HepG2 (cell line): ENCODE results near the gene BCL6B. TPM values are rescaled to one million over a fixed set of nuclear protein-coding genes. Genes with fewer than 3 reads are reported as not detected.

Experiments
- CBX5 ChIP-seq: sonication (generic); formaldehyde crosslinking; IDR thresholded peaks from 2 replicates; pipeline ENCODE4 v1.4.0; 2020; ENCODE audit warnings: missing genetic modification reagents, borderline replicate concordance
- CREM ChIP-seq, 2 experiments: sonication (generic) in 1 of 2; formaldehyde crosslinking in 1 of 2; IDR thresholded peaks; 2 replicates each; pipeline versions ENCODE4 v1.4.0 to v1.6.1; 2016 to 2020; ENCODE audit warnings: antibody characterized with exemption in 1 of 2, mild to moderate bottlenecking in 1 of 2, missing genetic modification reagents in 1 of 2
- E2F1 ChIP-seq: sonication (generic); formaldehyde crosslinking; IDR thresholded peaks from 2 replicates; pipeline ENCODE4 v1.5.0; 2020; ENCODE audit warnings: missing genetic modification reagents
- KLF12 ChIP-seq: sonication (generic); formaldehyde crosslinking; IDR thresholded peaks from 2 replicates; pipeline ENCODE4 v1.4.0; 2020; ENCODE audit warnings: missing genetic modification reagents, borderline replicate concordance
- LCORL ChIP-seq, 2 experiments: fragments of 450-650 bp in 1 of 2; sonication (generic) in 1 of 2; formaldehyde crosslinking in 1 of 2; IDR thresholded peaks; 2 replicates each; pipeline versions ENCODE4 v1.5.0 to v1.6.1; 2017 to 2020; ENCODE audit warnings: antibody characterized with exemption in 1 of 2, missing genetic modification reagents in 1 of 2
- MEIS1 ChIP-seq: sonication (generic); formaldehyde crosslinking; IDR thresholded peaks from 2 replicates; pipeline ENCODE4 v1.9.0; 2021; ENCODE audit warnings: mild to moderate bottlenecking, missing genetic modification reagents, moderate library complexity, borderline replicate concordance
- NFIB ChIP-seq: sonication (generic); formaldehyde crosslinking; IDR thresholded peaks from 2 replicates; pipeline ENCODE4 v1.9.0; 2021; ENCODE audit warnings: missing genetic modification reagents, mild to moderate bottlenecking, borderline replicate concordance
- NFYB ChIP-seq: sonication (generic); formaldehyde crosslinking; IDR thresholded peaks from 2 replicates; pipeline ENCODE4 v1.4.0; 2020; ENCODE audit warnings: missing genetic modification reagents
- POLR2A ChIP-seq, 2 experiments: IDR thresholded peaks; 2 replicates each; pipeline ENCODE4 v1.6.1; 2011; ENCODE audit warnings: low read depth in 2 of 2, low read length in 2 of 2, mild to moderate bottlenecking in 1 of 2, moderate library complexity in 1 of 2; ENCODE audit not compliant: insufficient read depth in 1 of 2
- PRDM15 ChIP-seq: sonication (generic); formaldehyde crosslinking; IDR thresholded peaks from 2 replicates; pipeline ENCODE4 v1.4.0; 2020; ENCODE audit warnings: missing genetic modification reagents
- SOX13 ChIP-seq, 3 experiments: fragments of 450-650 bp in 1 of 3; sonication (generic) in 1 of 3; formaldehyde crosslinking in 1 of 3; IDR thresholded peaks in 2 of 3; conservative IDR thresholded peaks in 1 of 3; 2 replicates each; pipeline versions ENCODE4 v1.5.0 to v1.6.1; 2016 to 2020; ENCODE audit warnings: antibody characterized with exemption in 1 of 3, mild to moderate bottlenecking in 1 of 3, missing compliant biosample characterization in 1 of 3, missing genetic modification reagents in 1 of 3, moderate library complexity in 1 of 3
- SRF ChIP-seq: IDR thresholded peaks from 2 replicates; pipeline ENCODE4 v1.6.1; 2011; ENCODE audit warnings: mild to moderate bottlenecking, low read depth, low read length, moderate library complexity
- ZBTB21 ChIP-seq: sonication (generic); formaldehyde crosslinking; IDR thresholded peaks from 2 replicates; pipeline ENCODE4 v1.4.0; 2020; ENCODE audit warnings: missing genetic modification reagents
- ZBTB42 ChIP-seq: sonication (generic); formaldehyde crosslinking; IDR thresholded peaks from 2 replicates; pipeline ENCODE4 v1.5.0; 2020; ENCODE audit warnings: mild to moderate bottlenecking, missing genetic modification reagents
- ZFP41 ChIP-seq: sonication (generic); formaldehyde crosslinking; IDR thresholded peaks from 2 replicates; pipeline ENCODE4 v1.4.0; 2020; ENCODE audit warnings: mild to moderate bottlenecking, missing genetic modification reagents, borderline replicate concordance
- ZNF205 ChIP-seq: IDR thresholded peaks from 2 replicates; pipeline ENCODE4 v1.6.1; 2018; ENCODE audit warnings: missing biosample characterization, missing genetic modification reagents
- ZNF431 ChIP-seq: sonication (generic); formaldehyde crosslinking; IDR thresholded peaks from 2 replicates; pipeline ENCODE4 v1.9.0; 2022; ENCODE audit warnings: missing genetic modification reagents, low read depth, mild to moderate bottlenecking, borderline replicate concordance
- ZNF484 ChIP-seq: sonication (generic); formaldehyde crosslinking; IDR thresholded peaks from 2 replicates; pipeline ENCODE4 v1.5.1; 2020; ENCODE audit warnings: mild to moderate bottlenecking, low read depth, missing genetic modification reagents, borderline replicate concordance
- ZNF550 ChIP-seq: sonication (generic); formaldehyde crosslinking; IDR thresholded peaks from 2 replicates; pipeline ENCODE4 v1.4.0; 2020; ENCODE audit warnings: mild to moderate bottlenecking, missing genetic modification reagents, borderline replicate concordance
- ZNF580 ChIP-seq: IDR thresholded peaks from 2 replicates; pipeline ENCODE4 v1.6.1; 2016; ENCODE audit warnings: low read depth, borderline replicate concordance
- ZNF619 ChIP-seq: sonication (generic); formaldehyde crosslinking; IDR thresholded peaks from 2 replicates; pipeline ENCODE4 v1.4.0; 2020; ENCODE audit warnings: mild to moderate bottlenecking, missing genetic modification reagents
- polyA plus RNA-seq, 8 experiments: library from polyadenylated mRNA; depleted of rRNA in 3 of 8; stranded (reverse) in 7 of 8; unstranded in 1 of 8; fragments of >200 nt; fragmentation: Illumina TruSeq in 4 of 8; extraction: Trizol in 4 of 8; gene quantifications; 2 replicates each; pipeline versions ENCODE4 v1.2.1 to v1.2.3, GENCODE V29; 2011 to 2016; ENCODE audit warnings: low read depth in 4 of 8, missing spikeins in 1 of 8, mixed read lengths in 1 of 8; ENCODE audit not compliant: insufficient read depth in 1 of 8
- total RNA-seq, 5 experiments: library from RNA; depleted of rRNA; stranded (reverse); fragments of >200 nt; fragmentation: Illumina TruSeq; extraction: Trizol; gene quantifications; 2 replicates each; pipeline ENCODE4 v1.2.3, GENCODE V29; 2016; ENCODE audit warnings: low read depth in 1 of 5
- TF ChIP-seq, protein P1 (sequence below): sonication (generic); formaldehyde crosslinking; IDR thresholded peaks from 2 replicates; pipeline ENCODE4 v1.4.0; 2020; ENCODE audit warnings: missing genetic modification reagents; ENCODE audit errors: not compliant biosample characterization

Gene BCL6B
- total and polyA plus RNA-seq, 2 of the 13 experiments (the other 11 are each of a cell fraction or from before 2014, with no cell fraction given): not detected

DNA sequence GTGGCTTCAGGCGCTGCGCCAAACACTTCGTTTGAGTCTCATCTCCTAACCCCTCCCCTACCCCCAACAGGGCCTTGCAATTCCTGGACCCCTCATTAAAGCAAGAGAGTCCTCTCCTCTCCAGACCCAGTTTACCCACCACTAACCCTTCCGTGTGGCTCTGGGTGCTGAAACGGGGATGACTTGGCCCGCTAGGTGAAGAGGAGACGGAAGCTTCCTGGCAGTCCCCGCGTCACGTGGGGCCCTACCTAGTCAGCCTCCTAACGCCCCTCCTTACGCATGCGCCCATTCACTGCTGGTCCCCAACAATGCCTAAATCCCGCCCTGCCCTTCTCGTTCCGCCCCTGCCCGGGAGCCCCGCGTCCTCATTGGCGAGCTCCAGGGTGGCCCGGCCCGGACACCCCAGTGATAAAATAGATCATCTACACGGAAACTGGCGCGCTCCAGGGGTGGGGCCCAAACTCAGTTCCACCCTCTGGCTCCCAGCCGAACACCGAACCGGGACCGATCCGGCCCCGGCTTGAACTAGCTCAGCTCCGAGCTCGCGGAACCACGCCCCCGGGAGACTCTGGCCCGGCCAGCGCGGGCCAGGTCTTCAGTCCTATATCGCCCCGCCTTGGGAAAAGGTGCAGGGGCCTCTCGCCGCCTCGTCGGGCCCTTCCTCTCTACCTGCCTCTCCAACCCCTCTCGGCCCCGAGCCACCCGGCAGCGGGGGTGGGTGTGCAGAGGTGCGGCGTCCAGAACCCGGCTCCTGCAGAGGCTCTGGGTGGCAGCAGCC, 12.9 kb downstream of the BCL6B start, which contains the start of gene SLC16A13 (continued):
- no peak for TF ChIP-seq ZNF484 (CRISPR knock-in tag)
- TF ChIP-seq, protein P1, sequence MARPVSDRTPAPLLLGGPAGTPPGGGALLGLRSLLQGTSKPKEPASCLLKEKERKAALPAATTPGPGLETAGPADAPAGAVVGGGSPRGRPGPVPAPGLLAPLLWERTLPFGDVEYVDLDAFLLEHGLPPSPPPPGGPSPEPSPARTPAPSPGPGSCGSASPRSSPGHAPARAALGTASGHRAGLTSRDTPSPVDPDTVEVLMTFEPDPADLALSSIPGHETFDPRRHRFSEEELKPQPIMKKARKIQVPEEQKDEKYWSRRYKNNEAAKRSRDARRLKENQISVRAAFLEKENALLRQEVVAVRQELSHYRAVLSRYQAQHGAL (CRISPR knock-in tag): no peak
- no peak for TF ChIP-seq SRF
- peak; percentile 35; the same call in 1 of the 2 replicates for TF ChIP-seq ZNF431 (CRISPR knock-in tag)
- 0 out of 2 replicates have a peak, but pooled peaks have one; percentile 73 for TF ChIP-seq ZNF619
- TF ChIP-seq PRDM15: peak; percentile 14; the same call in 1 of the 2 replicates
- TF ChIP-seq SOX13 (IDR thresholded peaks at IDR 0.05): no peak; the same call in 1 of the 2 replicates
- no peak; a peak in 1 of 4 replicates for TF ChIP-seq SOX13 (CRISPR knock-in tag; conservative IDR thresholded peaks at IDR 0.05 in 1 of 2, IDR thresholded peaks at IDR 0.05 in 1 of 2)
- no peak for TF ChIP-seq NFIB (CRISPR knock-in tag)
- TF ChIP-seq CREM (IDR thresholded peaks at IDR 0.05): no peak
- no peak for TF ChIP-seq CREM (CRISPR knock-in tag; IDR thresholded peaks at IDR 0.05)
- peak; percentile 74 for TF ChIP-seq E2F1
- no peak for TF ChIP-seq LCORL (IDR thresholded peaks at IDR 0.05)
- TF ChIP-seq LCORL (CRISPR knock-in tag; IDR thresholded peaks at IDR 0.05): peak; percentile 53
- TF ChIP-seq CBX5 (CRISPR knock-in tag): peak; percentile 23; the same call in 1 of the 2 replicates
- TF ChIP-seq ZBTB21: no peak
- peak; percentile 88; the same call in 1 of the 2 replicates for TF ChIP-seq MEIS1 (CRISPR knock-in tag)
- TF ChIP-seq ZNF580 (CRISPR knock-in tag): no peak; the same call in 1 of the 2 replicates
- TF ChIP-seq KLF12 (CRISPR knock-in tag): 0 out of 2 replicates have a peak, but pooled peaks have one; percentile 6
- TF ChIP-seq ZBTB42 (CRISPR knock-in tag): 0 out of 2 replicates have a peak, but pooled peaks have one; percentile 42
- TF ChIP-seq ZNF550 (CRISPR knock-in tag): no peak
- no peak for TF ChIP-seq ZFP41 (CRISPR knock-in tag)
- no peak for TF ChIP-seq ZNF205 (CRISPR knock-in tag)
- TF ChIP-seq POLR2A (IDR thresholded peaks at IDR 0.05; ENCODE audit: insufficient read depth in 1 of 2, low read depth in 2 of 2, low read length in 2 of 2): peak; percentile 78 to 93
- peak; percentile 85 for TF ChIP-seq NFYB (CRISPR knock-in tag)
